Measurements from ENCODE around the gene KIN. TPM values are rescaled to one million over a fixed set of nuclear protein-coding genes. Genes with fewer than 3 reads are reported as not detected.

The KIN gene
- total and polyA plus RNA-seq, 2 donors from 2014 or later: 10.8 to 12.9 TPM

GRCh38 chr10:7808686-7809267 is 21.0 kb upstream of the KIN start:
- FAIRE-seq (no peak), DNase-seq (no peak)
- no peaks in the 10 kb centered on the region for H3K4me1 ChIP-seq (ENCODE audit: control insufficient read depth in 2 of 3, insufficient read depth in 2 of 3, low read depth in 1 of 3, low read length in 3 of 3)
- intact Hi-C loops (cut with DNase I): no loop called here
- H3K9ac ChIP-seq (ENCODE audit: low read length in 3 of 3): no peak overlapping the region
- H3K9me3 ChIP-seq (ENCODE audit: control insufficient read depth in 2 of 3, insufficient read depth in 1 of 3, low read length in 3 of 3): no peaks in the 10 kb centered on the region
- H3K4me3 ChIP-seq (ENCODE audit: low read length in 3 of 3): no peak overlapping the region
- H3K27ac ChIP-seq (ENCODE audit: low read depth in 2 of 2, low read length in 2 of 2): no peak overlapping the region
- H3K36me3 ChIP-seq (ENCODE audit: control insufficient read depth in 2 of 3, insufficient read depth in 3 of 3, low read length in 3 of 3): peaks cover 7 to 27% (median 21%) of the 10 kb centered on the region in 3 donors
- no peaks in the 10 kb centered on the region for H3K27me3 ChIP-seq (ENCODE audit: control insufficient read depth, insufficient read depth, low read length)
- TF ChIP-seq, protein P1, sequence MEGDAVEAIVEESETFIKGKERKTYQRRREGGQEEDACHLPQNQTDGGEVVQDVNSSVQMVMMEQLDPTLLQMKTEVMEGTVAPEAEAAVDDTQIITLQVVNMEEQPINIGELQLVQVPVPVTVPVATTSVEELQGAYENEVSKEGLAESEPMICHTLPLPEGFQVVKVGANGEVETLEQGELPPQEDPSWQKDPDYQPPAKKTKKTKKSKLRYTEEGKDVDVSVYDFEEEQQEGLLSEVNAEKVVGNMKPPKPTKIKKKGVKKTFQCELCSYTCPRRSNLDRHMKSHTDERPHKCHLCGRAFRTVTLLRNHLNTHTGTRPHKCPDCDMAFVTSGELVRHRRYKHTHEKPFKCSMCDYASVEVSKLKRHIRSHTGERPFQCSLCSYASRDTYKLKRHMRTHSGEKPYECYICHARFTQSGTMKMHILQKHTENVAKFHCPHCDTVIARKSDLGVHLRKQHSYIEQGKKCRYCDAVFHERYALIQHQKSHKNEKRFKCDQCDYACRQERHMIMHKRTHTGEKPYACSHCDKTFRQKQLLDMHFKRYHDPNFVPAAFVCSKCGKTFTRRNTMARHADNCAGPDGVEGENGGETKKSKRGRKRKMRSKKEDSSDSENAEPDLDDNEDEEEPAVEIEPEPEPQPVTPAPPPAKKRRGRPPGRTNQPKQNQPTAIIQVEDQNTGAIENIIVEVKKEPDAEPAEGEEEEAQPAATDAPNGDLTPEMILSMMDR (IDR thresholded peaks at IDR 0.05; ENCODE audit: borderline replicate concordance, extremely low read depth, insufficient read depth): no peak

GRCh38 chr10:7804741-7805140 is 16.9 kb upstream of the KIN start:
- intact Hi-C loops (cut with DNase I): no loop called here
- DNase-seq: no peak

DNA sequence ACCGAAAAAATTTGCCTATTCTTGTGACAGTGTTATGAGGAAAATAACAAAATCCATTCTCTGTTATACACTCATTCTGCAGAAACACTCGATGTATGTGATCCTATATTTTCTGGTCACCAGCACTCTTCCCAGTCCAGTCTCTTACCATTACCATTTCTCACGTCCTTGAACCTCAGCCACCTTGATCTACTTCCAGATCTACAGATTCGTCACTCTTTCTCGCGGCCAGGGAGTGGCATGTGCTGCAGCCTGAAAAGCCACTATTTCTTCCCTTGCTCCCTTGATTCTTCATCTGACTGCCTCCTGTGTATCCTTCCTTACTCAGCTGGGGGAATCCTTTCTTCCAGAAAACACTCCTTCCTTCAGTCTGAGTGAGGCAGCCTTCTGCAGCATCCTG is 16.4 kb upstream of the KIN start:
- TF ChIP-seq, protein P1 (IDR thresholded peaks at IDR 0.05; ENCODE audit: borderline replicate concordance, extremely low read depth, insufficient read depth): no peak
- Histone ChIP-seq H3K27ac (ENCODE audit: low read depth in 2 of 2, low read length in 2 of 2) (no peak overlapping the region), H3K36me3 (ENCODE audit: control insufficient read depth in 2 of 3, insufficient read depth in 3 of 3, low read length in 3 of 3) (peaks cover 13 to 70% (median 46%) of the 10 kb centered on the region in 3 donors), H3K9me3 (ENCODE audit: control insufficient read depth in 2 of 3, insufficient read depth in 1 of 3, low read length in 3 of 3) (no peaks in the 10 kb centered on the region), H3K27me3 (ENCODE audit: control insufficient read depth, insufficient read depth, low read length) (no peaks in the 10 kb centered on the region), H3K9ac (ENCODE audit: low read length in 3 of 3) (no peak overlapping the region), H3K4me1 (ENCODE audit: control insufficient read depth in 2 of 3, insufficient read depth in 2 of 3, low read depth in 1 of 3, low read length in 3 of 3) (no peaks in the 10 kb centered on the region), H3K4me3 (ENCODE audit: low read length in 3 of 3) (no peak overlapping the region)
- intact Hi-C loops (cut with DNase I): no loop called here
- DNase-seq (no peak), FAIRE-seq (no peak)

More at GRCh38 chr10:7804741-7805140, 16.9 kb upstream of the KIN start:
- no peaks in the 10 kb centered on the region for H3K9me3 ChIP-seq (ENCODE audit: control insufficient read depth in 2 of 3, insufficient read depth in 1 of 3, low read length in 3 of 3)
- H3K27me3 ChIP-seq (ENCODE audit: control insufficient read depth, insufficient read depth, low read length): no peaks in the 10 kb centered on the region
- no peak overlapping the region for H3K9ac ChIP-seq (ENCODE audit: low read length in 3 of 3)
- no peak for FAIRE-seq
- H3K4me1 ChIP-seq (ENCODE audit: control insufficient read depth in 2 of 3, insufficient read depth in 2 of 3, low read depth in 1 of 3, low read length in 3 of 3): no peaks in the 10 kb centered on the region
- no peak overlapping the region for H3K27ac ChIP-seq (ENCODE audit: low read depth in 2 of 2, low read length in 2 of 2)
- TF ChIP-seq, protein P1 (IDR thresholded peaks at IDR 0.05; ENCODE audit: borderline replicate concordance, extremely low read depth, insufficient read depth): no peak
- H3K36me3 ChIP-seq (ENCODE audit: control insufficient read depth in 2 of 3, insufficient read depth in 3 of 3, low read length in 3 of 3): peaks cover 10 to 64% (median 41%) of the 10 kb centered on the region in 3 donors
- no peak overlapping the region for H3K4me3 ChIP-seq (ENCODE audit: low read length in 3 of 3)

DNA sequence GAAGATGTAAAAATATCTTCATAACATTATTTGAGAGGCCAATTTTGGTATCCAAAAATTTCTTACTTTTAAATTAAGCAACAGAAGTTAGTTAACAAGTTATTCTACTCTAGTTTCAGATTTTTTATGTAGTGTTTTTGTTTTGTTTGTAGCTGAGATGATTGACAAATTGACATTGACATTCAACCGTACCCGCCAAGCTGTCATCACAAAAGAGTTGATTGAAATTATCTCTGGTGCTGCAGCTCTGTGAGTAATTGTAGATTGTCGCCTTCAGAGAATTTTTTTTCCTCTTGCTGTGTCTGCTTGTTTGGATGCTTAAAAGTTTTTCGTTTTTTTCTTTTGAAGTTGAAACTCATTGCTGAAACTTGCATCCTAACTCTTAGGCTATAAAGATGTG is 14.8 kb upstream of the KIN start:
- DNase-seq (no peak), FAIRE-seq (no peak)
- TF ChIP-seq, protein P1 (IDR thresholded peaks at IDR 0.05; ENCODE audit: borderline replicate concordance, extremely low read depth, insufficient read depth): no peak
- peaks cover 13 to 75% (median 47%) of the 10 kb centered on the region in 3 donors for H3K36me3 ChIP-seq (ENCODE audit: control insufficient read depth in 2 of 3, insufficient read depth in 3 of 3, low read length in 3 of 3)
- no peak overlapping the region for H3K27ac ChIP-seq (ENCODE audit: low read depth in 2 of 2, low read length in 2 of 2)
- H3K4me1 ChIP-seq (ENCODE audit: control insufficient read depth in 2 of 3, insufficient read depth in 2 of 3, low read depth in 1 of 3, low read length in 3 of 3): no peaks in the 10 kb centered on the region
- no peaks in the 10 kb centered on the region for H3K27me3 ChIP-seq (ENCODE audit: control insufficient read depth, insufficient read depth, low read length)
- intact Hi-C loops (cut with DNase I): no loop called here
- no peaks in the 10 kb centered on the region for H3K9me3 ChIP-seq (ENCODE audit: control insufficient read depth in 2 of 3, insufficient read depth in 1 of 3, low read length in 3 of 3)
- no peak overlapping the region for H3K4me3 ChIP-seq (ENCODE audit: low read length in 3 of 3)
- no peak overlapping the region for H3K9ac ChIP-seq (ENCODE audit: low read length in 3 of 3)
